Endothelial cell of umbilical vein (primary cell): ENCODE measurements around the gene WFIKKN2.

Experiments
- EZH2 ChIP-seq: IDR thresholded peaks from 2 replicates; pipeline ENCODE4 v1.6.1; 2012; ENCODE audit warnings: borderline replicate concordance, low read depth, mild to moderate bottlenecking, moderate library complexity, low read length, inconsistent platforms; ENCODE audit not compliant: severe bottlenecking
- FOS ChIP-seq: IDR thresholded peaks from 2 replicates; pipeline ENCODE4 v1.6.1; 2011; ENCODE audit warnings: mild to moderate bottlenecking, low read length, moderate library complexity, borderline replicate concordance; ENCODE audit not compliant: insufficient read depth
- GATA2 ChIP-seq: IDR thresholded peaks from 2 replicates; pipeline ENCODE4 v1.7.0; 2011; ENCODE audit warnings: low read depth, mild to moderate bottlenecking, moderate library complexity, mixed read lengths, low read length; ENCODE audit not compliant: insufficient read length, insufficient read depth
- JUN ChIP-seq: IDR thresholded peaks from 2 replicates; pipeline ENCODE4 v1.6.1; 2011; ENCODE audit warnings: borderline replicate concordance, low read depth; ENCODE audit not compliant: insufficient read length, insufficient read depth
- POLR2A ChIP-seq: IDR thresholded peaks from 2 replicates; pipeline ENCODE4 v1.6.1; 2012; ENCODE audit warnings: low read depth, mild to moderate bottlenecking, control low read depth, low read length
- POLR2AphosphoS5 ChIP-seq: IDR thresholded peaks from 2 replicates; pipeline ENCODE4 v1.6.1; 2012; ENCODE audit warnings: low read depth, mild to moderate bottlenecking, control low read depth, low read length, moderate library complexity; ENCODE audit not compliant: insufficient read depth
- TF ChIP-seq, protein P1 (sequence below): IDR thresholded peaks from 2 replicates; pipeline ENCODE4 v1.6.1; 2011; ENCODE audit not compliant: insufficient read depth, insufficient read length
- TF ChIP-seq, protein P2 (sequence below), 2 donors: IDR thresholded peaks; 1 replicate in 1 of 2; 2 replicates in 1 of 2; pipeline ENCODE4 v1.5.1; 2011; ENCODE audit warnings: low read length in 2 of 2, mild to moderate bottlenecking in 2 of 2, moderate library complexity in 2 of 2, control low read depth in 1 of 2, inconsistent platforms in 1 of 2, low read depth in 1 of 2; ENCODE audit not compliant: insufficient read depth in 1 of 2; ENCODE audit errors: extremely low read depth in 1 of 2

DNA sequence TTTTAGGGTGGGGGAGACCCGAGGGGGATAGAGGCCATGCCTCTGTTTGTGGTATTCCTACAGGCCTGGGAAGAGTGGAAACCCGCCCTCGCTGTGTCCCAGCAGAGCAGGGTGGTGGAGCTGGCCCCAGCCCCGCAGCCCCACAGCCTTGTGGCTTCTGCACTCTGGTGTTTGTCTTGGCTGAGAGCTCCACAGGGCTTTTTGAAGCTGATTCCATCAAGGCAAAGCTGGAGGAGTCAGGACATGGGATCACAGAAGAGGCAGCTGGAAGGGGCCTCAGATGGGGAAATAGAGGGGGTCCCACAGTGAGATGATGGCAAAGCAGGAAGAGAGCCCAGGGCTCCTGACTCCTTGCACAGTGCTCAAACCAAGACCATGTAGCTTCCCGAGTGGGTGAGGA lies 5.0 kb upstream of the WFIKKN2 start:
- TF ChIP-seq POLR2AphosphoS5 (no peak), POLR2A (no peak), GATA2 (no peak), EZH2 (no peak), FOS (no peak), JUN (no peak)
- TF ChIP-seq, protein P1, sequence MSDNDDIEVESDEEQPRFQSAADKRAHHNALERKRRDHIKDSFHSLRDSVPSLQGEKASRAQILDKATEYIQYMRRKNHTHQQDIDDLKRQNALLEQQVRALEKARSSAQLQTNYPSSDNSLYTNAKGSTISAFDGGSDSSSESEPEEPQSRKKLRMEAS = no peak
- TF ChIP-seq, protein P2, sequence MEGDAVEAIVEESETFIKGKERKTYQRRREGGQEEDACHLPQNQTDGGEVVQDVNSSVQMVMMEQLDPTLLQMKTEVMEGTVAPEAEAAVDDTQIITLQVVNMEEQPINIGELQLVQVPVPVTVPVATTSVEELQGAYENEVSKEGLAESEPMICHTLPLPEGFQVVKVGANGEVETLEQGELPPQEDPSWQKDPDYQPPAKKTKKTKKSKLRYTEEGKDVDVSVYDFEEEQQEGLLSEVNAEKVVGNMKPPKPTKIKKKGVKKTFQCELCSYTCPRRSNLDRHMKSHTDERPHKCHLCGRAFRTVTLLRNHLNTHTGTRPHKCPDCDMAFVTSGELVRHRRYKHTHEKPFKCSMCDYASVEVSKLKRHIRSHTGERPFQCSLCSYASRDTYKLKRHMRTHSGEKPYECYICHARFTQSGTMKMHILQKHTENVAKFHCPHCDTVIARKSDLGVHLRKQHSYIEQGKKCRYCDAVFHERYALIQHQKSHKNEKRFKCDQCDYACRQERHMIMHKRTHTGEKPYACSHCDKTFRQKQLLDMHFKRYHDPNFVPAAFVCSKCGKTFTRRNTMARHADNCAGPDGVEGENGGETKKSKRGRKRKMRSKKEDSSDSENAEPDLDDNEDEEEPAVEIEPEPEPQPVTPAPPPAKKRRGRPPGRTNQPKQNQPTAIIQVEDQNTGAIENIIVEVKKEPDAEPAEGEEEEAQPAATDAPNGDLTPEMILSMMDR (IDR thresholded peaks at IDR 0.05; ENCODE audit: extremely low read depth in 1 of 2, insufficient read depth in 1 of 2, low read depth in 1 of 2, low read length in 2 of 2) = no peak
